Trophoblast cell (in vitro differentiated cells and primary cell): ENCODE results near the gene SIL1.
"Not testable (repeated sequence)": the region's sequence is repeated elsewhere in the genome, so short reads cannot be mapped to it uniquely, and the experiment has no call there.

Experiments used
- DNase-seq, 2 donors: peaks; one replicate each; pipeline ENCODE4 v3.0.0-alpha.2; 2016
- H2AFZ ChIP-seq: 2 replicates; pipeline ENCODE4 v1.6.1; 2013; ENCODE audit warnings: low read length, moderate library complexity, mild to moderate bottlenecking; ENCODE audit not compliant: insufficient read depth, poor library complexity
- H2AK5ac ChIP-seq: 2 replicates; pipeline ENCODE4 v1.6.1; 2013; ENCODE audit warnings: mild to moderate bottlenecking, low read length
- H2BK120ac ChIP-seq: 2 replicates; pipeline ENCODE4 v1.6.1; 2013; ENCODE audit warnings: low read length, mild to moderate bottlenecking, moderate library complexity; ENCODE audit not compliant: insufficient read depth, poor library complexity
- H2BK12ac ChIP-seq: 2 replicates; pipeline ENCODE4 v1.6.1; 2013; ENCODE audit warnings: mild to moderate bottlenecking, low read length, moderate library complexity
- H2BK5ac ChIP-seq: 2 replicates; pipeline ENCODE4 v1.6.1; 2013; ENCODE audit warnings: low read length, low read depth, moderate library complexity, mild to moderate bottlenecking; ENCODE audit not compliant: poor library complexity
- H3K14ac ChIP-seq: 2 replicates; pipeline ENCODE4 v1.6.1; 2013; ENCODE audit warnings: mild to moderate bottlenecking, low read length
- H3K18ac ChIP-seq: 2 replicates; pipeline ENCODE4 v1.6.1; 2013; ENCODE audit warnings: mild to moderate bottlenecking, low read length
- H3K23ac ChIP-seq: 2 replicates; pipeline ENCODE4 v1.6.1; 2013; ENCODE audit warnings: low read length
- H3K27ac ChIP-seq: 2 replicates; pipeline ENCODE4 v1.5.1; 2013; ENCODE audit warnings: low read depth, mild to moderate bottlenecking, inconsistent platforms, low read length, moderate library complexity
- H3K27me3 ChIP-seq: 2 replicates; pipeline ENCODE4 v1.6.1; 2013; ENCODE audit warnings: inconsistent platforms, mild to moderate bottlenecking, low read length, moderate library complexity; ENCODE audit not compliant: insufficient read depth
- H3K36me3 ChIP-seq, 2 experiments: 1 replicate in 1 of 2; 2 replicates in 1 of 2; pipeline ENCODE4 v1.6.1; 2013; ENCODE audit warnings: low read length in 2 of 2, mild to moderate bottlenecking in 2 of 2, moderate library complexity in 1 of 2; ENCODE audit not compliant: insufficient read depth in 2 of 2, control insufficient read depth in 1 of 2
- H3K4ac ChIP-seq: 2 replicates; pipeline ENCODE4 v1.6.1; 2013; ENCODE audit warnings: low read depth, mild to moderate bottlenecking, low read length, moderate library complexity
- H3K4me1 ChIP-seq, 2 experiments: 1 replicate in 1 of 2; 2 replicates in 1 of 2; pipeline ENCODE4 v1.6.1; 2013; ENCODE audit warnings: low read length in 2 of 2, mild to moderate bottlenecking in 2 of 2, moderate library complexity in 1 of 2; ENCODE audit not compliant: insufficient read depth in 2 of 2, control insufficient read depth in 1 of 2
- H3K4me2 ChIP-seq: 2 replicates; pipeline ENCODE4 v1.6.1; 2013; ENCODE audit warnings: inconsistent platforms, mild to moderate bottlenecking, low read length, moderate library complexity
- H3K4me3 ChIP-seq: 2 replicates; pipeline ENCODE4 v1.5.1; 2013; ENCODE audit warnings: mild to moderate bottlenecking, low read depth, low read length, inconsistent platforms
- H3K79me1 ChIP-seq: one replicate; pipeline ENCODE4 v1.6.1; 2013; ENCODE audit warnings: low read length
- H3K79me2 ChIP-seq: 2 replicates; pipeline ENCODE4 v1.6.1; 2013; ENCODE audit warnings: low read length, mild to moderate bottlenecking; ENCODE audit not compliant: control insufficient read depth, insufficient read depth, poor library complexity
- H3K9ac ChIP-seq: 2 replicates; pipeline ENCODE4 v1.6.1; 2013; ENCODE audit warnings: mild to moderate bottlenecking, low read length
- H3K9me3 ChIP-seq: 2 replicates; pipeline ENCODE4 v1.6.1; 2013; ENCODE audit warnings: low read depth, mild to moderate bottlenecking, control low read depth, inconsistent platforms, low read length; ENCODE audit not compliant: insufficient read depth
- H4K12ac ChIP-seq: 2 replicates; pipeline ENCODE4 v1.6.1; 2013; ENCODE audit warnings: low read depth, mild to moderate bottlenecking, low read length, moderate library complexity
- H4K8ac ChIP-seq: 2 replicates; pipeline ENCODE4 v1.6.1; 2013; ENCODE audit warnings: low read depth, mild to moderate bottlenecking, low read length, moderate library complexity
- H4K91ac ChIP-seq: one replicate; pipeline ENCODE4 v1.6.1; 2013; ENCODE audit warnings: low read depth, mild to moderate bottlenecking, low read length, moderate library complexity
- WGBS: extraction: QIAGEN DNeasy Blood & Tissue Kit; methylation state at CpG from one replicate; pipeline ENCODE4 v1.1.7; 2013; ENCODE audit warnings: missing lambda C conversion rate; ENCODE audit not compliant: insufficient read length, insufficient coverage; ENCODE audit errors: extremely low coverage; 5-methylcytosine and 5-hydroxymethylcytosine counted together

SIL1 gene

DNA sequence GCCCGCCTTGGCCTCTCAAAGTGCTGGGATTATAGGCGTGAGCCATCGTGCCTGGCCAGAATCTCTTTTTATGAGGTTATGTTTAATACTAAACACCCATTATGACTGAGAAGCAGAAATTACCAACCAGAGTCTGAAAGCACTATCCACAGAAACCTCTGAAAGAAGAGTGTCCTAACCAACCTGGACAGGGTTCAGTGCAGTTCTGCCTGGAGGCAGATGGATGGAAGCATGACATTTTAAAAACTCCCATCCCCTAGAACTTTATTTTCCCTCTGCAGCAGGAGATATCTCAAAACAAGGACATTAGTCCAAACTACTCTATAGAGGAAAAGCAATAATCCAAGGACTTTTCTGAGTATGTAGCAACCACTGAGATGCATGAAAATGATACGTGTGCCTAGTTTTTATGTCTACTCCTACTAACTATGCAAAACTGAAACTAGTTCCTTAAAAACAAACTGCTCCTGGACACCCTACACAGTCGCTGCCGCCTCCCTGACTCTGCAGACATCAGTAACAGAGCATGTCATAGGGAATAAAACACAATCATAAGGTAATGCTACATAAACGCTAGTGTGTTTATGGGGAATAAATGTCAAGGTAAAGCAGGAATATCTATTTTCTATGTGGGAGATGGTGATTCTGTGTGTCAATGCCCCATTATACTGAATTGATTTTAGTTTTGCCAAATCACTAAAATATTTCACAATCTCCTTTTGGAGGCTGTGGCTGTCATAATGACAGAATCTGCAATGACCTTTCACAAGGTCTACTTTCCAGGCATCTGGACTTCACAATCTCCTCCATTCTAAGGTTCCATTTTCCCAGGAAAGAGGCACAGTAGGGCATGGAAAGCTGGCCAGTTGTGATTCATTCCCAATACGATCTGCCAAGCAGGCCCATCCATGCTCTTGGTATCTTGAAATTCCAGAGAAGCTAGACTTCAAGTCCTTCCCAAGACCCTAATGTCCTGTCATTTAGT is 122.8 kb downstream of the SIL1 start:
- Histone ChIP-seq H3K27me3 (no peaks in the 10 kb centered on the region), H3K23ac (no peak overlapping the region), H3K9ac (no peak overlapping the region), H2AK5ac (no peak overlapping the region), H4K91ac (no peak overlapping the region), H3K9me3 (no peaks in the 10 kb centered on the region), H2BK5ac (no peak overlapping the region), H4K12ac (no peak overlapping the region), H3K14ac (no peak overlapping the region), H2BK120ac (no peak overlapping the region), H3K27ac (no peak overlapping the region), H3K4ac (no peak overlapping the region), H2BK12ac (no peak overlapping the region), H2AFZ (no peak overlapping the region), H3K79me2 (no peaks in the 10 kb centered on the region), H3K4me1 (peaks cover 0 to 2% of the 10 kb centered on the region in 2 experiments), H3K79me1 (no peaks in the 10 kb centered on the region), H3K18ac (no peak overlapping the region), H4K8ac (no peak overlapping the region), H3K4me2 (no peak overlapping the region), H3K4me3 (no peak overlapping the region), H3K36me3 (no peaks in the 10 kb centered on the region)
- no peak for DNase-seq
- no CpG with 5 or more reads among the region's 8 CpGs for WGBS

DNA sequence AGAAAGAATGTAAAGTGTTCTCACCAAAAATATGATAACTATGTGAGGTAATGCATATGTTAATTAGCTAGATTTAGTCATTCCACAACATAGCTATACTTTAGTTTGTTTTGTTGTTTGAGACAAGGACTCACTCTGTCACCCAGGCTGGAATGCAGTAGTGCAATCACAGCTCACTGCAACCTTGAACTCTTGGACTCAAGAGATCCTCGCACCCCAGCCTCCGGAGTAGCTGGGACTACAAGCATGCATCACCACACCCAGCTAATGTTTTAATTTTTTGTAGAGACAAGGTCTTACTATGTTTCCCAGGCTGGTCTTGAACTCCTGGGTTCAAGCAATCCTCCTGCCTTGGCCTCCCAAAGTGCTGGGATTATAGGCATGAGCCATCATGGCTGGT is 124.2 kb downstream of the SIL1 start:
- not testable (repeated sequence) for H3K79me2 ChIP-seq, H3K14ac ChIP-seq, H2BK5ac ChIP-seq, H3K27me3 ChIP-seq, H2AFZ ChIP-seq, H3K4me1 ChIP-seq, H3K36me3 ChIP-seq, H3K18ac ChIP-seq, H3K9me3 ChIP-seq, H3K4me3 ChIP-seq, H3K9ac ChIP-seq, H3K27ac ChIP-seq, H4K12ac ChIP-seq, H4K8ac ChIP-seq, H4K91ac ChIP-seq, H3K4me2 ChIP-seq, H2BK120ac ChIP-seq, H2AK5ac ChIP-seq, H3K79me1 ChIP-seq, H3K4ac ChIP-seq, H2BK12ac ChIP-seq, H3K23ac ChIP-seq
- DNase-seq = peak in 1 of 2 donors; percentile 5
- no CpG with 5 or more reads among the region's 2 CpGs for WGBS

DNA sequence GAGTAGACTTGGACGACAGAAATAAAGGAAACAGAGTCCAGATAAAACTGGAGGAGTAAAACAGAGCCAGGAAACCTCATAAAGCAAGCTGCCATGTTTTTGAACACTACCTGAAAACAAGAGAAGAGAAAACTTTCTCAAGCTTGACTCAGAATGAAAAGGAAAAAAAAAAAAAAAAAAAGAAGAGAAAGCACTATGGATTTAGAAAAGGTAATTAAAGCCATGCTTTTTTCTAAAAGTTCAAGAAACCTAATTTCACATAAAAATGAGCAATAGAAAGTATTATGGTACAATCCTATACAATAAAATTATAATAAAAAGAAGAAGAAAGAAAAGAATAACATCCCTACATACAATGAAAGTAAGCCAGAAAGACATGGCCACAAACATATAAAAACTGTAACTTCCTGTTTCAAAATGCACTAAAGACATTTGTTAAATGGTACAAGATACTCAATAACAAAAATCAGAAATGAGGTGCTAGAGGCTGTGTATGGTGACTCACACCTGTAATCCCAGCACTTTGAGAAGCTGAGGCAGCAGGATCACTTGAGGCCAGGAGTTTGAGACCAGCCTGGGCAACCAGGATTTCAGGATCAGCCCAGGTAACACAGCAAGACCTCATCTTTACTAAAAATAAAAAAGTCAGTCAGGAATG is 129.5 kb downstream of the SIL1 start:
- no peak for DNase-seq
- H4K12ac ChIP-seq = no peak overlapping the region
- WGBS = no CpG with 5 or more reads among the region's 1 CpG

DNA sequence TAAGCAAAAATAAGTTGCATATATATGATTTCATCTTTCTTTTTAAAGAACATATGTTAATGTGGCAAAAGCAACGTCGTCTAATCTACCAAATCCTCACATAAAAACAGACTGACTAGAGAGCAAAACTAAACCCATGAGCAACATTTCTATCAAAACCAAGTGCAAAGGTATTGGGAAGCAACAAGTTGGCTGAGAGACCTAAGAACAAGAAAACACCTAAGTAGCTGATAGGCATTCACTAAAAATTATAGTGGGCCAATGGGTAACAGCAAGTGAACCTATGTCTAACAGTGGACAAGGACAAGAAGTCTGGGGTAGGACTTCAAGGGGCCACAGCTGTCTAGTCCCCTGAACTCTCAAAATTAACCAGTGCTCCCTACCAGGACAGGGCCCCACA is 130.1 kb downstream of the SIL1 start:
- Histone ChIP-seq H3K27ac (no peak overlapping the region), H2AK5ac (no peak overlapping the region), H3K14ac (no peak overlapping the region)

More for the DNA sequence above, 129.5 kb downstream of the SIL1 start:
- no peak overlapping the region for H2BK12ac ChIP-seq
- no peaks in the 10 kb centered on the region for H3K4me1 ChIP-seq
- H3K4me2 ChIP-seq = no peak overlapping the region
- no peaks in the 10 kb centered on the region for H3K27me3 ChIP-seq
- no peak overlapping the region for H4K8ac ChIP-seq
- no peak overlapping the region for H3K27ac ChIP-seq
- H3K14ac ChIP-seq = no peak overlapping the region
- no peak overlapping the region for H3K23ac ChIP-seq
- H2AK5ac ChIP-seq = no peak overlapping the region
- no peak overlapping the region for H3K9ac ChIP-seq
- H4K91ac ChIP-seq = no peak overlapping the region
- no peaks in the 10 kb centered on the region for H3K79me1 ChIP-seq
- H2BK5ac ChIP-seq = no peak overlapping the region
- H2BK120ac ChIP-seq = no peak overlapping the region
- H2AFZ ChIP-seq = no peak overlapping the region
- no peaks in the 10 kb centered on the region for H3K36me3 ChIP-seq
- H3K79me2 ChIP-seq = no peaks in the 10 kb centered on the region
- no peak overlapping the region for H3K4me3 ChIP-seq
- peaks cover 3% of the 10 kb centered on the region for H3K9me3 ChIP-seq
- no peak overlapping the region for H3K18ac ChIP-seq
- H3K4ac ChIP-seq = no peak overlapping the region

More for the DNA sequence above, 130.1 kb downstream of the SIL1 start:
- DNase-seq = no peak
- Histone ChIP-seq H2BK12ac (no peak overlapping the region), H3K4me3 (no peak overlapping the region), H4K91ac (no peak overlapping the region), H3K4me1 (no peaks in the 10 kb centered on the region), H3K79me1 (no peaks in the 10 kb centered on the region), H2BK120ac (no peak overlapping the region), H3K9ac (no peak overlapping the region), H2AFZ (no peak overlapping the region), H3K4ac (no peak overlapping the region), H4K12ac (no peak overlapping the region), H3K27me3 (no peaks in the 10 kb centered on the region), H3K18ac (no peak overlapping the region), H3K36me3 (no peaks in the 10 kb centered on the region), H2BK5ac (no peak overlapping the region), H3K23ac (no peak overlapping the region), H3K4me2 (no peak overlapping the region), H3K79me2 (no peaks in the 10 kb centered on the region), H4K8ac (no peak overlapping the region), H3K9me3 (peaks cover 3% of the 10 kb centered on the region)
- WGBS = no CpG with 5 or more reads among the region's 2 CpGs
